ENCODE results near the gene SLIT3.

GRCh38 chr5:168832308-168832707 lies 468.6 kb downstream of the SLIT3 start:
- no peak for TF ChIP-seq EZH2 (IDR thresholded peaks at IDR 0.05)
- TF ChIP-seq POLR2AphosphoS5 (IDR thresholded peaks at IDR 0.05; ENCODE audit: borderline replicate concordance, low read depth, low read length), result no peak

Measured in SK-N-MC (cell line).